ENCODE data around the gene EPHA4. TPM values are rescaled to one million over a fixed set of nuclear protein-coding genes. Genes with fewer than 3 reads are reported as not detected.

EPHA4 gene
- total RNA-seq, 1 donor from 2014 or later = 16.8 TPM

GRCh38 chr2:221551864-221552263 is 20.2 kb downstream of the EPHA4 start:
- Mint-ChIP-seq H3K9me3 (ENCODE audit: unreplicated experiment) (no peaks in the 10 kb centered on the region), H3K27ac (ENCODE audit: unreplicated experiment) (no peak overlapping the region), H3K4me3 (ENCODE audit: unreplicated experiment) (no peak overlapping the region), H3K27me3 (ENCODE audit: unreplicated experiment) (no peaks in the 10 kb centered on the region), H3K4me1 (ENCODE audit: unreplicated experiment) (peaks cover 14% of the 10 kb centered on the region), H3K36me3 (ENCODE audit: unreplicated experiment) (no peaks in the 10 kb centered on the region)
- TF ChIP-seq, protein P1, sequence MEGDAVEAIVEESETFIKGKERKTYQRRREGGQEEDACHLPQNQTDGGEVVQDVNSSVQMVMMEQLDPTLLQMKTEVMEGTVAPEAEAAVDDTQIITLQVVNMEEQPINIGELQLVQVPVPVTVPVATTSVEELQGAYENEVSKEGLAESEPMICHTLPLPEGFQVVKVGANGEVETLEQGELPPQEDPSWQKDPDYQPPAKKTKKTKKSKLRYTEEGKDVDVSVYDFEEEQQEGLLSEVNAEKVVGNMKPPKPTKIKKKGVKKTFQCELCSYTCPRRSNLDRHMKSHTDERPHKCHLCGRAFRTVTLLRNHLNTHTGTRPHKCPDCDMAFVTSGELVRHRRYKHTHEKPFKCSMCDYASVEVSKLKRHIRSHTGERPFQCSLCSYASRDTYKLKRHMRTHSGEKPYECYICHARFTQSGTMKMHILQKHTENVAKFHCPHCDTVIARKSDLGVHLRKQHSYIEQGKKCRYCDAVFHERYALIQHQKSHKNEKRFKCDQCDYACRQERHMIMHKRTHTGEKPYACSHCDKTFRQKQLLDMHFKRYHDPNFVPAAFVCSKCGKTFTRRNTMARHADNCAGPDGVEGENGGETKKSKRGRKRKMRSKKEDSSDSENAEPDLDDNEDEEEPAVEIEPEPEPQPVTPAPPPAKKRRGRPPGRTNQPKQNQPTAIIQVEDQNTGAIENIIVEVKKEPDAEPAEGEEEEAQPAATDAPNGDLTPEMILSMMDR (IDR thresholded peaks at IDR 0.05) = no peak
- DNase-seq (ENCODE audit: extremely low spot score, unreplicated experiment) = no peak

DNA sequence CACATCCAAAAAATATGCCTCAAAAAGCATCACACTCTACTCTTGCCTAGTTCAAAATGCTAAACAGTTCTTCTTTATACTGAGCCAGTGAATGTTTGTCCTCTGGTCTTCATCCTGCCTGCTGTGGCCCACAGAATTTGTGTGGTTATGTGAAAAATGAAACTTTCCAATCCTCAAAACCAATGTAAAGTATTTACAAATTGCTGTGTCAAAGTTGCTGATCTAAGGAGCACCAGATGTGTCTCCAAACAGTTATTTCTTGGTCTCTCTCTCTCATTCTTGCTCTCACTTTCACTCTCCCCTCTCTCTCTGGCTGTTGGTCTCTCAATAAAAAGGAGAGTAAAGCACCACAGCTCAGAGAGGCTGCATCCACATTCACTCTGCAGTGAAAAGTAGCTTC is 23.0 kb downstream of the EPHA4 start:
- H3K27ac Mint-ChIP-seq (ENCODE audit: unreplicated experiment) = no peak overlapping the region
- H3K4me1 Mint-ChIP-seq (ENCODE audit: unreplicated experiment) = peaks cover 5% of the 10 kb centered on the region
- TF ChIP-seq, protein P1 (IDR thresholded peaks at IDR 0.05) = no peak
- DNase-seq (ENCODE audit: extremely low spot score, unreplicated experiment) = no peak
- no peaks in the 10 kb centered on the region for H3K27me3 Mint-ChIP-seq (ENCODE audit: unreplicated experiment)
- H3K4me3 Mint-ChIP-seq (ENCODE audit: unreplicated experiment) = no peak overlapping the region
- no peaks in the 10 kb centered on the region for H3K36me3 Mint-ChIP-seq (ENCODE audit: unreplicated experiment)
- H3K9me3 Mint-ChIP-seq (ENCODE audit: unreplicated experiment) = no peaks in the 10 kb centered on the region

- DNase-seq (ENCODE audit: extremely low spot score, unreplicated experiment) = no peak
- no peaks in the 10 kb centered on the region for H3K9me3 Mint-ChIP-seq (ENCODE audit: unreplicated experiment)
- H3K27ac Mint-ChIP-seq (ENCODE audit: unreplicated experiment) = no peak overlapping the region
- no peak overlapping the region for H3K4me3 Mint-ChIP-seq (ENCODE audit: unreplicated experiment)
- H3K36me3 Mint-ChIP-seq (ENCODE audit: unreplicated experiment) = no peaks in the 10 kb centered on the region
- TF ChIP-seq, protein P1 (IDR thresholded peaks at IDR 0.05) = no peak
- H3K4me1 Mint-ChIP-seq (ENCODE audit: unreplicated experiment) = peaks cover 5% of the 10 kb centered on the region
- H3K27me3 Mint-ChIP-seq (ENCODE audit: unreplicated experiment) = no peaks in the 10 kb centered on the region
These were observed 25.4 kb downstream of the EPHA4 start for GRCh38 chr2:221546505-221547225.

DNA sequence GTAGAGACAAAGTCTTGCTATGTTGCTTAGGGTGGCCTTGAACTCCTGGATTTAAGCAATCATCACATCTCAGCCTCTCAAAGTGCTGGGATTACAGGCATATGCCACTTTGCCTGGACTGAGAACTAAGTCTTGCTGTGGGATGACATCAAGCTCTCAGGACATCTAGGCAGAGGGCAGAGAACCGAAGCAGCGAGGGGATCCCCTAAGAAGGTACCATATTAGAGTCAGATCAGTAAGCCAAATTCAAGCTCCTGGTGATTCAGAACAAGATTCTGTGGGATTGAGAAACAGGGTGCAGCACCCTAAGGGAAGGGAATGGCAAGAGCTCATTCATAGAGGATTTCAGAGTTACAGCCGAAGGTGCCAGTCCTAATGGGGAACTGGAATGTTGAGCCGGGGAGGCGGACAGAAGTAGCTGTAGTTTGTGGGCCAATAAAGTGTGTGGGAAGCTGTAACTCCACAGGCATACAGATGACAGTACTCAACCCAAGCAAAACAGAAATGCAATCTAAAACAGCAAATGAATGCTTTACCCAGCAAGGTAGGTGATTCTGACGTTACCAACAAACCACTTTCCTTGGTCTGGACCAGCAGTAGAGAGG is 30.9 kb downstream of the EPHA4 start:
- Mint-ChIP-seq H3K4me3 (ENCODE audit: unreplicated experiment) (no peak overlapping the region), H3K27ac (ENCODE audit: unreplicated experiment) (no peak overlapping the region), H3K4me1 (ENCODE audit: unreplicated experiment) (no peaks in the 10 kb centered on the region), H3K9me3 (ENCODE audit: unreplicated experiment) (no peaks in the 10 kb centered on the region), H3K27me3 (ENCODE audit: unreplicated experiment) (no peaks in the 10 kb centered on the region), H3K36me3 (ENCODE audit: unreplicated experiment) (peaks cover 2% of the 10 kb centered on the region)
- TF ChIP-seq, protein P1 (IDR thresholded peaks at IDR 0.05) = no peak
- DNase-seq (ENCODE audit: extremely low spot score, unreplicated experiment) = no peak

GRCh38 chr2:221539246-221539645 is 32.9 kb downstream of the EPHA4 start:
- Mint-ChIP-seq H3K36me3 (ENCODE audit: unreplicated experiment) (peaks cover 2% of the 10 kb centered on the region), H3K4me1 (ENCODE audit: unreplicated experiment) (no peaks in the 10 kb centered on the region), H3K27ac (ENCODE audit: unreplicated experiment) (no peak overlapping the region), H3K4me3 (ENCODE audit: unreplicated experiment) (no peak overlapping the region), H3K27me3 (ENCODE audit: unreplicated experiment) (no peaks in the 10 kb centered on the region), H3K9me3 (ENCODE audit: unreplicated experiment) (no peaks in the 10 kb centered on the region)
- TF ChIP-seq, protein P1 (IDR thresholded peaks at IDR 0.05) = no peak
- DNase-seq (ENCODE audit: extremely low spot score, unreplicated experiment) = no peak

Measured in osteocyte (in vitro differentiated cells).